NCI-H2107 (cell line): ENCODE data around the gene OR51A7.

Experiments
- DNase-seq: peaks from one replicate; lab custom pipeline; 2025; lab: John Stamatoyannopoulos, UW

Gene OR51A7

DNA sequence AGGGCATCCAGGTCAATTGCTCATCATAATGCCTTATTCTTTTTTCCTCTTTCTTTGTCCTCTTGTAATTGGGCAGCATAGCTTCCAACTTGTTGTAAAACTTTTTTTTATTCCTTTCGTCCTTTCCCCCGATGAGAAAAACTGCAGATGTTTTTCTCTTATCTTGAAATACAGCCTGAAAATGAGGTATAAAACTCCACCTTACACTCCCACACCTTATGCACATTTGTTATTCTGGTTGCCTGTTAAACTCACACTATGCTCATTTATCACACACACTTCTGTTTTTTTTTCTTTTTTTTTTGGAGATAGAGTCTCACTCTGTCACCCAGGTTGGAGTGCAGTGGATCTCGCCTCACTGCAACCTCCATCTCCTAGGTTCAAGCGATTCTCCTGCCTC is 53.8 kb downstream of the OR51A7 start:
- no peak for DNase-seq
